Nephron (organoid): ENCODE data around the gene NOD1.

ENCODE experiments used
- H3K27ac Mint-ChIP-seq, 3 experiments: 2 replicates each; pipeline ENCODE4 v1.8.0; 2020; ENCODE audit warnings: mixed read lengths in 3 of 3, mild to moderate bottlenecking in 2 of 3, moderate library complexity in 1 of 3
- H3K27me3 Mint-ChIP-seq: 2 replicates; pipeline ENCODE4 v1.8.0; 2021; ENCODE audit warnings: low read depth, mild to moderate bottlenecking, moderate library complexity, mixed read lengths
- H3K36me3 Mint-ChIP-seq: 2 replicates; pipeline ENCODE4 v1.8.0; 2020; ENCODE audit warnings: low read depth, mixed read lengths
- H3K4me1 Mint-ChIP-seq: 2 replicates; pipeline ENCODE4 v1.8.0; 2020; ENCODE audit warnings: mixed read lengths
- H3K4me3 Mint-ChIP-seq, 3 experiments: 2 replicates each; pipeline ENCODE4 v1.8.0; 2020; ENCODE audit warnings: mild to moderate bottlenecking in 3 of 3, mixed read lengths in 3 of 3, moderate library complexity in 2 of 3
- H3K9me3 Mint-ChIP-seq: 2 replicates; pipeline ENCODE4 v1.8.0; 2020; ENCODE audit warnings: mixed read lengths
- CTCF ChIP-seq, 3 experiments: fragments of 200-600 bp; sonication (generic); IDR thresholded peaks; one replicate each; pipeline ENCODE4 v1.5.0; 2021; ENCODE audit warnings: antibody characterized with exemption in 3 of 3; ENCODE audit not compliant: unreplicated experiment in 3 of 3

NOD1 gene

DNA sequence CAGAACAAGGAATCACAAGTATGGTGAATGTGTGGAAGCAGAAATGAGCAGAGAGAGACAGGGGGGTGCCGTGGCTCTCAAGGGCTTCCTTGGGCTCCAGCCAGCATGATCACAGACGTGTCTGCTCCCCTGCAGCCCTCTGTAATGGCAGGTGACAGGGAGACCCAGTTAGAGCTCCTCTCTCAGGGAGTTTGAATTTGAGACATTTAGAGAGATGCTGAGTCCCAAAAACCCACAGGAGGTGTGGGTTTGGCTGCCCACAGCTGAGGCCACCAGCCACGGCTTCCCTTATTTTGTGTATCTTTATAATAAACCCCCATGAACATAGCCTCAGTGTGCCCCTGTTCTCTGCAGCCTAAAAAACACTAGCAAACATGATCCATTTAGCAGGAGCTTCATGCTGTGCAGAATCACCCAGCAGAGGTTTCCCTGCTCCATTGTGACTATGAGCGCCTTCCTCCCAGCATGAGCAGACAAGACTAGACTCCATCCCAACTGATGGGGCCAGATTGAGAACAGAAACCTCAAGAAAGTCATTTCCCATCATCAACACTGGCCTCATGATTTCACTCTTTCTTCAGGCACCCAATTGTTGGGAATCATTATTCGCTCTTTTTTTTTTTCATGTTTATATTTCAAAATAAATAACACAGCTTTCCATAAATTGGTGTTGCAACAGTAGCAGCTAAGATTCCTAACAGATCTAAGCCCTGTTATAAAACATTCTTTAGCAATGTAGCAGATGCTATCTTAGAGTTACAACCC is 13.4 kb downstream of the NOD1 start:
- Mint-ChIP-seq H3K36me3 (no peaks in the 10 kb centered on the region), H3K9me3 (no peaks in the 10 kb centered on the region), H3K27ac (peak overlapping the region in 2 of 3 experiments; percentile 55 to 83), H3K4me1 (peaks cover 66% of the 10 kb centered on the region), H3K27me3 (no peaks in the 10 kb centered on the region), H3K4me3 (no peak overlapping the region)
- TF ChIP-seq CTCF (IDR thresholded peaks at IDR 0.05; ENCODE audit: unreplicated experiment in 3 of 3), result no peak

- H3K36me3 Mint-ChIP-seq, result no peaks in the 10 kb centered on the region
Measured at GRCh38 chr7:30464231-30464671, 14.3 kb downstream of the NOD1 start.

DNA sequence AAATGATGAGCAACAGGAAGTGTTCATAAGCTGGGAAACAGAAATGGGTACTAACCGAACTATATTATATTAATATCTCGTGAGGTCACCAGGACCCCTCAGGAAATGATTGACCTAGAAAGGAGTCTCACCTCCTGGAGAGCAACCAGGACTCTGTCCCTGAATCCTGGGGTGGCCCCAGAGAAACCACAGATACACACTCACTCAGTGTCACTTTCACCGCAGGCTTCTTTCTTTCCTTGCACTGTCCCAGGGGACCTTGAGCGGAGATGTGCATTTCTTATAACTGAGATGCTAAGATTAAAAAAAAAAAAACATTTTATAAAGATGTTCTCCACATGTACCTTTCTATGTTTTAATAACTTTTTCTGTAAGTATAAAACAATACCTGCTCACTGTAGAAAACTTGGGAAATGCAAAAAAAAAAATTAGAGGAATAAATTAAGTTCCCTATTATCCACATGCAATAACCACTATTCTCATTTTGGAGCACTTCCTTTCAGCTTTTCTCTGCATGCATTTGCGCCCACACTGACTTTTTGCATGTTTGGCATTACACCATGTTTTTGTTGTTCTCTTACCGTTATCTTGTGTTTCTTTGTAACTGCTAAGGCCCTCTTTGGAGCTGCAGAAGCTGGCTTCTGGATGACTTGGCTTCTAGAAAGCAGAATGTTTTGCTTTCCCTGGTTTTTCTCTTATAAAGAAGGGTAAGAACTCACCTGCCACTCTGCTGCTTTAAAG is 15.0 kb downstream of the NOD1 start:
- Mint-ChIP-seq H3K27ac (peak overlapping the region in 1 of 3 experiments; percentile 34), H3K36me3 (no peaks in the 10 kb centered on the region), H3K9me3 (no peaks in the 10 kb centered on the region), H3K4me3 (peak overlapping the region in 1 of 3 experiments; percentile 45), H3K27me3 (no peaks in the 10 kb centered on the region), H3K4me1 (peaks cover 62% of the 10 kb centered on the region)
- no peak for TF ChIP-seq CTCF (IDR thresholded peaks at IDR 0.05; ENCODE audit: unreplicated experiment in 3 of 3)

More at GRCh38 chr7:30464231-30464671, 14.3 kb downstream of the NOD1 start:
- no peaks in the 10 kb centered on the region for H3K9me3 Mint-ChIP-seq
- H3K27me3 Mint-ChIP-seq, result no peaks in the 10 kb centered on the region
- peak overlapping the region in 1 of 3 experiments; percentile 34 for H3K27ac Mint-ChIP-seq
- TF ChIP-seq CTCF (IDR thresholded peaks at IDR 0.05; ENCODE audit: unreplicated experiment in 3 of 3), result no peak
- H3K4me3 Mint-ChIP-seq, result peak overlapping the region in 1 of 3 experiments; percentile 45
- H3K4me1 Mint-ChIP-seq, result peaks cover 67% of the 10 kb centered on the region

- H3K4me1 Mint-ChIP-seq, result peaks cover 60% of the 10 kb centered on the region
- no peak for TF ChIP-seq CTCF (IDR thresholded peaks at IDR 0.05; ENCODE audit: unreplicated experiment in 3 of 3)
- H3K9me3 Mint-ChIP-seq, result no peaks in the 10 kb centered on the region
- no peak overlapping the region for H3K27ac Mint-ChIP-seq
- no peak overlapping the region for H3K4me3 Mint-ChIP-seq
- H3K27me3 Mint-ChIP-seq, result no peaks in the 10 kb centered on the region
- H3K36me3 Mint-ChIP-seq, result no peaks in the 10 kb centered on the region
Measured at GRCh38 chr7:30462179-30462578, 16.4 kb downstream of the NOD1 start.

GRCh38 chr7:30460246-30460633 is 18.3 kb downstream of the NOD1 start:
- no peaks in the 10 kb centered on the region for H3K9me3 Mint-ChIP-seq
- H3K4me3 Mint-ChIP-seq, result no peak overlapping the region
- H3K27ac Mint-ChIP-seq, result peak overlapping the region; percentile 83 to 93 (median 87)
- peaks cover 41% of the 10 kb centered on the region for H3K4me1 Mint-ChIP-seq
- TF ChIP-seq CTCF (IDR thresholded peaks at IDR 0.05; ENCODE audit: unreplicated experiment in 3 of 3), result no peak
- H3K36me3 Mint-ChIP-seq, result peaks cover 4% of the 10 kb centered on the region
- H3K27me3 Mint-ChIP-seq, result no peaks in the 10 kb centered on the region
